Right cardiac atrium (tissue), 5 donors: Measurements from ENCODE around the gene MAP4K2. TPM values are rescaled to one million over a fixed set of nuclear protein-coding genes. Genes with fewer than 3 reads are reported as not detected.

Experiments
- ATAC-seq, 2 donors: fragments of 200-7000 bp; cut with Tn5 transposase; one replicate each; pipeline versions ENCODE4 v1.8.0 to v1.9.1; 2020; ENCODE audit warnings: moderate library complexity in 2 of 2, mild to moderate bottlenecking in 1 of 2
- DNase-seq, 3 donors: peaks; one replicate each; pipeline ENCODE4 v3.0.0-alpha.2; 2020
- H3K27ac ChIP-seq: one replicate; pipeline ENCODE4 v1.5.1; 2013; ENCODE audit warnings: mild to moderate bottlenecking, low read length, control low read depth, moderate library complexity
- H3K27me3 ChIP-seq: one replicate; pipeline ENCODE4 v1.6.1; 2013; ENCODE audit not compliant: control insufficient read depth, insufficient read depth
- H3K4me1 ChIP-seq: one replicate; pipeline ENCODE4 v1.6.1; 2013; ENCODE audit warnings: low read length; ENCODE audit not compliant: control insufficient read depth, insufficient read depth
- H3K4me3 ChIP-seq: one replicate; pipeline ENCODE4 v1.5.1; 2013; ENCODE audit warnings: low read length, control low read depth
- H3K9me3 ChIP-seq: one replicate; pipeline ENCODE4 v1.6.1; 2013; ENCODE audit warnings: low read length; ENCODE audit not compliant: control insufficient read depth
- WGBS: extraction: QIAGEN DNeasy Blood & Tissue Kit; methylation state at CpG from one replicate; pipeline ENCODE4 v1.1.7; 2013; 5-methylcytosine and 5-hydroxymethylcytosine counted together
- intact Hi-C, 4 donors: fragments of 100-400 bp; cut with DNase I; formaldehyde crosslinking; loops; one replicate each; pipeline versions ENCODE4 v1.11.0 to v1.14.0; 2022 to 2023
- polyA plus RNA-seq: library from polyadenylated mRNA; stranded (reverse); fragments of 200-250 nt; gene quantifications from one replicate; pipeline ENCODE4 v1.2.3, GENCODE V29; 2013
- total RNA-seq, 4 donors: library from RNA; stranded (reverse); fragmentation: NEBNext Ultra II Directional; extraction: Animal tissue kit (Norgen Biotek cat#: 25700); gene quantifications; one replicate each; pipeline ENCODE4 v1.2.1, GENCODE V29; 2021
- donor health status: healthy with polysubstance abuse.
- donor health status: DM: no; HTN: yes; CAD: no.
- donor health status: DM: no; HTN: no; CAD: no.
- donor health status: DM: no; HTN: yes; CAD: no; lungs with severe emphysema.
- donor health status: DM: yes; HTN: yes; CAD: no.

Gene MAP4K2
- total and polyA plus RNA-seq, 5 donors: 8.7 to 11.7 (median 11.0) TPM

GRCh38 chr11:64742889-64743590 lies 60.0 kb downstream of the MAP4K2 start:
- ATAC-seq (peak; percentile 45 to 52), DNase-seq (peak; percentile 84 to 94 (median 91))
- Histone ChIP-seq H3K4me3 (peak overlapping the region; percentile 77), H3K9me3 (no peaks in the 10 kb centered on the region), H3K4me1 (no peaks in the 10 kb centered on the region), H3K27ac (peak overlapping the region; percentile 27), H3K27me3 (no peaks in the 10 kb centered on the region)
- WGBS: under 1% methylated on average over 58 of the region's 58 CpGs
- intact Hi-C loops: no loop called here

GRCh38 chr11:64742087-64742888 lies 60.7 kb downstream of the MAP4K2 start:
- intact Hi-C loops: no loop called here
- peak in 2 of 3 donors; percentile 68 to 81 for DNase-seq
- Histone ChIP-seq H3K4me1 (no peaks in the 10 kb centered on the region), H3K4me3 (peak overlapping the region; percentile 77), H3K9me3 (no peaks in the 10 kb centered on the region), H3K27me3 (no peaks in the 10 kb centered on the region), H3K27ac (no peak overlapping the region)
- ATAC-seq: peak in 1 of 2 donors; percentile 3
- 12% methylated on average over 54 of the region's 54 CpGs for WGBS

GRCh38 chr11:64741375-64742086 lies 61.5 kb downstream of the MAP4K2 start:
- intact Hi-C loops: no loop called here
- Histone ChIP-seq H3K27me3 (no peaks in the 10 kb centered on the region), H3K4me3 (no peak overlapping the region), H3K4me1 (no peaks in the 10 kb centered on the region), H3K27ac (no peak overlapping the region), H3K9me3 (no peaks in the 10 kb centered on the region)
- ATAC-seq (no peak), DNase-seq (peak in 2 of 3 donors; percentile 71 to 75)
- 60% methylated on average over 24 of the region's 24 CpGs for WGBS

DNA sequence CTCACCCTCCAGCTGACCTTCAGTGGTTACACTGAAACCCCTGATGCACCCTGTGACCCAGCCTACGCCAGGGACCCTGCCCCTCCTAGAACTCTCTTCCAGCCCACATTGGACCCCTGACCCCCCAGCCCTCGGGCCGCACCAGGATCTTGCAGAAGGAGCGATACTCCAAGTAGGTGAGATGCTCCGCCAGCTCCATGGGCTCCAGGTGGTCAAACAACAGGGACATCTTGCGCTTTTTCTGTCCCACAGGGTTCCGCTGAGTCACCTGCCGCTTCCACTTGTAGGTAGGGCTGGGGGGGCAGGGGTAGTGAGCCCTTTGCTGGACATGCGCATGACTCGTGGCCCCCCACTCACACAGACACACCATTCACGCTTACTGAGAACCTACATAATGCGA lies 63.1 kb downstream of the MAP4K2 start:
- intact Hi-C loops: no loop called here
- no peaks in the 10 kb centered on the region for H3K9me3 ChIP-seq
- no peaks in the 10 kb centered on the region for H3K4me1 ChIP-seq
- H3K27ac ChIP-seq: no peak overlapping the region
- WGBS: 93% methylated on average over 12 of the region's 12 CpGs
- no peaks in the 10 kb centered on the region for H3K27me3 ChIP-seq
- ATAC-seq (no peak), DNase-seq (peak in 2 of 3 donors; percentile 21 to 57)
- no peak overlapping the region for H3K4me3 ChIP-seq

GRCh38 chr11:64736654-64737053 lies 66.4 kb downstream of the MAP4K2 start:
- no peak for ATAC-seq
- H3K27ac ChIP-seq: no peak overlapping the region
- H3K9me3 ChIP-seq: no peaks in the 10 kb centered on the region
- H3K27me3 ChIP-seq: no peaks in the 10 kb centered on the region
- no peak for DNase-seq
- intact Hi-C loops: no loop called here
- H3K4me1 ChIP-seq: no peaks in the 10 kb centered on the region
- 96% methylated on average over 15 of the region's 15 CpGs for WGBS
- H3K4me3 ChIP-seq: no peak overlapping the region

GRCh38 chr11:64735725-64736259 lies 67.2 kb downstream of the MAP4K2 start:
- H3K9me3 ChIP-seq: no peaks in the 10 kb centered on the region
- peak; percentile 5 to 15 for ATAC-seq
- intact Hi-C loops: no loop called here
- no peaks in the 10 kb centered on the region for H3K27me3 ChIP-seq
- H3K27ac ChIP-seq: no peak overlapping the region
- no peak overlapping the region for H3K4me3 ChIP-seq
- H3K4me1 ChIP-seq: no peaks in the 10 kb centered on the region
- 87% methylated on average over 9 of the region's 9 CpGs for WGBS
- peak in 1 of 3 donors; percentile 49 for DNase-seq

Other genes with a start within 250 kb of the MAP4K2 start
- not detected for gene SLC22A11, start 247.3 kb downstream of the MAP4K2 start, total RNA-seq
- not detected for gene SLC22A11, start 247.3 kb downstream of the MAP4K2 start, polyA plus RNA-seq
- not detected for gene SLC22A12, start 212.0 kb downstream of the MAP4K2 start, total RNA-seq
- not detected for gene SLC22A12, start 212.0 kb downstream of the MAP4K2 start, polyA plus RNA-seq
- gene NRXN2, start 80.0 kb downstream of the MAP4K2 start, total RNA-seq: 1 to 10 TPM; 2.1 to 5.7 (median 2.9) TPM
- gene NRXN2, start 80.0 kb downstream of the MAP4K2 start, polyA plus RNA-seq: 2.2 TPM
- gene RASGRP2, start 59.1 kb downstream of the MAP4K2 start, total RNA-seq: 10 to 100 TPM; 25.5 to 37.3 (median 33.6) TPM
- 69.6 TPM for gene RASGRP2, start 59.1 kb downstream of the MAP4K2 start, polyA plus RNA-seq
- gene PYGM, start 43.2 kb downstream of the MAP4K2 start, total RNA-seq: 10 to 100 TPM; 38.5 to 71.5 (median 57.9) TPM
- 50.2 TPM for gene PYGM, start 43.2 kb downstream of the MAP4K2 start, polyA plus RNA-seq
- 100 to 1,000 TPM; 188 to 203 (median 197) TPM for gene SF1, start 24.7 kb downstream of the MAP4K2 start, total RNA-seq
- gene SF1, start 24.7 kb downstream of the MAP4K2 start, polyA plus RNA-seq: 72.8 TPM
- gene MEN1, start 7.3 kb upstream of the MAP4K2 start, total RNA-seq: 10 to 100 TPM in 2 of 4 donors, 1 to 10 TPM in 2; 9.6 to 11.7 (median 10.1) TPM
- gene MEN1, start 7.3 kb upstream of the MAP4K2 start, polyA plus RNA-seq: 10.1 TPM
- gene CDC42BPG, start 41.4 kb upstream of the MAP4K2 start, total RNA-seq: 1 to 10 TPM in 1 of 4 donors, under 1 TPM in 3; 0.39 to 2.3 (median 0.78) TPM
- gene CDC42BPG, start 41.4 kb upstream of the MAP4K2 start, polyA plus RNA-seq: 0.36 TPM
- gene EHD1, start 75.4 kb upstream of the MAP4K2 start, total RNA-seq: 10 to 100 TPM; 23.4 to 35.3 (median 31.4) TPM
- gene EHD1, start 75.4 kb upstream of the MAP4K2 start, polyA plus RNA-seq: 20.8 TPM
- gene ATG2A, start 114.0 kb upstream of the MAP4K2 start, total RNA-seq: 10 to 100 TPM; 13.3 to 17.9 (median 15.3) TPM
- 13.6 TPM for gene ATG2A, start 114.0 kb upstream of the MAP4K2 start, polyA plus RNA-seq
- 10 to 100 TPM; 21.7 to 28.0 (median 24.6) TPM for gene PPP2R5B, start 121.5 kb upstream of the MAP4K2 start, total RNA-seq
- 28.9 TPM for gene PPP2R5B, start 121.5 kb upstream of the MAP4K2 start, polyA plus RNA-seq
- not detected for gene GPHA2, start 132.7 kb upstream of the MAP4K2 start, total RNA-seq
- not detected for gene GPHA2, start 132.7 kb upstream of the MAP4K2 start, polyA plus RNA-seq
- not detected for gene MAJIN, start 168.9 kb upstream of the MAP4K2 start, total RNA-seq
- gene MAJIN, start 168.9 kb upstream of the MAP4K2 start, polyA plus RNA-seq: not detected
- gene BATF2, start 193.8 kb upstream of the MAP4K2 start, total RNA-seq: 1 to 10 TPM; 1.4 to 3.5 (median 1.7) TPM
- gene BATF2, start 193.8 kb upstream of the MAP4K2 start, polyA plus RNA-seq: 1.3 TPM
- 100 to 1,000 TPM; 117 to 144 (median 130) TPM for gene ARL2, start 210.9 kb upstream of the MAP4K2 start, total RNA-seq
- 179 TPM for gene ARL2, start 210.9 kb upstream of the MAP4K2 start, polyA plus RNA-seq
- gene SNX15, start 224.2 kb upstream of the MAP4K2 start, total RNA-seq: 10 to 100 TPM; 14.3 to 25.2 (median 19.9) TPM
- gene SNX15, start 224.2 kb upstream of the MAP4K2 start, polyA plus RNA-seq: 16.7 TPM
- gene SAC3D1, start 238.0 kb upstream of the MAP4K2 start, total RNA-seq: 1 to 10 TPM; 4.2 to 7.7 (median 6.4) TPM
- gene SAC3D1, start 238.0 kb upstream of the MAP4K2 start, polyA plus RNA-seq: 6.4 TPM